ENCODE results near the gene RAB31.

- TF ChIP-seq JUN (CRISPR knock-in tag; IDR thresholded peaks at IDR 0.05) (no peak), ZNF121 (CRISPR knock-in tag; IDR thresholded peaks at IDR 0.05) (no peak)
Measured at GRCh38 chr18:9708434-9709303, 568 bp downstream of the RAB31 start.

Measured in WTC11 (cell line).